Muscle layer of colon (tissue), 2 donors: ENCODE data around the gene LCN9.

Source experiments
- H3K27ac ChIP-seq: one replicate; pipeline ENCODE4 v1.7.0; 2013; ENCODE audit warnings: low read depth, mild to moderate bottlenecking, low read length, moderate library complexity
- H3K27me3 ChIP-seq, 2 donors: one replicate each; pipeline ENCODE4 v1.7.0; 2013; ENCODE audit warnings: low read length in 2 of 2, mild to moderate bottlenecking in 2 of 2; ENCODE audit not compliant: insufficient read depth in 2 of 2, control insufficient read depth in 1 of 2
- H3K36me3 ChIP-seq: one replicate; pipeline ENCODE4 v1.7.0; 2013; ENCODE audit warnings: mild to moderate bottlenecking, low read length; ENCODE audit not compliant: insufficient read depth
- H3K4me1 ChIP-seq: one replicate; pipeline ENCODE4 v1.7.0; 2013; ENCODE audit warnings: mild to moderate bottlenecking, low read length; ENCODE audit not compliant: insufficient read depth
- H3K4me3 ChIP-seq, 2 donors: one replicate each; pipeline ENCODE4 v1.7.0; 2013; ENCODE audit warnings: low read length in 2 of 2, low read depth in 1 of 2, mild to moderate bottlenecking in 1 of 2, moderate library complexity in 1 of 2
- H3K9ac ChIP-seq: one replicate; pipeline ENCODE4 v1.7.0; 2013; ENCODE audit warnings: low read length
- H3K9me3 ChIP-seq: one replicate; pipeline ENCODE4 v1.7.0; 2013; ENCODE audit warnings: mild to moderate bottlenecking, low read length
- donor health status: abdominal sarcoma.
- donor health status: Adenocarcinoma of cecum.

LCN9 gene

DNA sequence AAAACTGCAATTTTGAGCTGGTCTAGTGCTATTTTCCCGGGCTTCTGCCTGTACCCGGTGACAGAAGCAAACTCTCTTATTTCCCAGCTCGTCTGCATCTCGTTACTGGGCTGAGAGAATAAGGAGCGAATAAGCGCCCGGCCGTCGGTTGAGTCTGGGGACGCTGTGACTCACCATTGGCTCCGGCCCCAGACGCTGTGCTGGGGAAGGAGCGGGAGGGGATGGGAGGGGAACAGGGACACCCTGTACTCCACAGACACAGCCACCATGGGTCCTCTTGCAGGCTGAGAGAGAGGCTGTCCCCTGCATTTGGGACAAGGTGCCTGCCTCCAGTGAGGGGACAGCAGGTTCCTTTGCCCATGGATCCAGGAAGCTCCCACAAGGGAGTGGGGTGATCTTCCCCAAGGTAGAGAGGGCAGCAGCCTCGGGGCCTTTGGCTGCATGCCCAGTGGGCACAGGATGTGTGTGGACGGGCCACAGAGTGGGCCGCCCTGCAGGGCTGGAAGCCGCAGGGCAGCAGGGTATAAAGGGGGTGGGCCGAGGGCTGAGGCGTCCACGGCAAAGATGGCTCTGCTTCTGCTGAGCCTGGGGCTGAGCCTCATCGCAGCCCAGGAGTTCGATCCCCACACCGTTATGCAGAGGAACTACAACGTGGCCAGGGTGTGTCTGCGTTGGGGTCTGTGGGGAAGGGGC lies at the start of gene LCN9:
Gene LCN9 (plus strand): TSS at position 552 of the 693 bp plus-strand sequence. CDS start 13 bp downstream, at position 565.
- Histone ChIP-seq H3K4me1 (no peaks in the 10 kb centered on the region), H3K9me3 (no peaks in the 10 kb centered on the region), H3K9ac (no peak within 1 kb of the TSS), H3K4me3 (no peak within 1 kb of the TSS), H3K36me3 (no peaks in the 10 kb centered on the region), H3K27me3 (no peaks in the 10 kb centered on the region), H3K27ac (no peak within 1 kb of the TSS)

DNA sequence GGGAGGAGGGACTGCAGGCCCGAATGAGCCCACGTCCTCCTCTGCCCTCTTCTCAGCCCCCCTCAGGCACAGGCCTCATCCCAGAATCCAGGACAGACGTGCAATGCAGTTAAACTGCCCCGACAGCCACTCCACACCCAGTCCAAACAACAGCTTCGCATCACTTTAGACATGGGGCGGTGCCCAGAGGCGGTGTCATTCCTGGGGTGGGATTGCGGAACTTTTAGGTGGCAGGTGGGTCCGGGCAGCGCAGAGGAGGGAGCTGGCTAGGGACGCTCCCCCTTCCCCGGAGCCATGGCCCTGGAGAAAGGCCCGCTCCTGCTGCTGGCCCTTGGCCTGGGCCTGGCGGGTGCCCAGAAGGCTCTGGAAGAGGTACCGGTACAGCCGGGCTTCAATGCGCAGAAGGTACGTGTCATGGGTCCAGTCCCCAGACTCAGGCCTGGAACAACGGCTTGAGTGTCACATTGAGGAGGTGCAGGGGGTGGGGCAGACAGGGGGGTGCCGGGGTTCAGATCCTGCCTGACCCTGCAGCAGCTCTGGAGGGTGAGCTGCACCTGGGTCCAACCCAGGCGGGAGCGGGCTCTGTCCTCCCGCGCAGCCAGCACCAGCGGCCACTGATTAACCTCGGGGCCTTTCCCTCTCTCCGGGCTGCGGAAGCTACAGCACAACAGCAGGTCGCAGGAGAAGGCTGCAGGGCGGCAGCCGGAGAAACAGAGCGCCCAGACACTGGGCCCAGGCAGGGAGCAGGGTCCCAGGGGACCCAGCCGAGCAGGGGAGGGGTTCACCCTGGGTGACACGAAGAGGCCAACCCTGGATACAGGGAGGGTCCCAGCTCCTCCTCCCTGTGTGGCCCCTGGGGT lies 48.9 kb upstream of the LCN9 start:
- H3K27ac ChIP-seq = no peak overlapping the region
- no peaks in the 10 kb centered on the region for H3K4me1 ChIP-seq
- no peaks in the 10 kb centered on the region for H3K9me3 ChIP-seq
- no peak overlapping the region for H3K4me3 ChIP-seq
- no peak overlapping the region for H3K9ac ChIP-seq
- peaks cover 0 to 13% of the 10 kb centered on the region in 2 donors for H3K27me3 ChIP-seq
- H3K36me3 ChIP-seq = no peaks in the 10 kb centered on the region

GRCh38 chr9:135614821-135615665 lies 48.1 kb upstream of the LCN9 start:
- H3K36me3 ChIP-seq = no peaks in the 10 kb centered on the region

GRCh38 chr9:135615666-135616618 lies 47.2 kb upstream of the LCN9 start:
- Histone ChIP-seq H3K27me3 (peaks cover 0 to 9% of the 10 kb centered on the region in 2 donors), H3K36me3 (no peaks in the 10 kb centered on the region), H3K4me3 (no peak overlapping the region), H3K27ac (no peak overlapping the region), H3K9ac (no peak overlapping the region), H3K9me3 (no peaks in the 10 kb centered on the region), H3K4me1 (no peaks in the 10 kb centered on the region)

More at GRCh38 chr9:135614821-135615665, 48.1 kb upstream of the LCN9 start:
- H3K9ac ChIP-seq = no peak overlapping the region
- H3K27me3 ChIP-seq = peaks cover 0 to 9% of the 10 kb centered on the region in 2 donors
- no peaks in the 10 kb centered on the region for H3K4me1 ChIP-seq
- H3K9me3 ChIP-seq = no peaks in the 10 kb centered on the region
- no peak overlapping the region for H3K4me3 ChIP-seq
- H3K27ac ChIP-seq = no peak overlapping the region

DNA sequence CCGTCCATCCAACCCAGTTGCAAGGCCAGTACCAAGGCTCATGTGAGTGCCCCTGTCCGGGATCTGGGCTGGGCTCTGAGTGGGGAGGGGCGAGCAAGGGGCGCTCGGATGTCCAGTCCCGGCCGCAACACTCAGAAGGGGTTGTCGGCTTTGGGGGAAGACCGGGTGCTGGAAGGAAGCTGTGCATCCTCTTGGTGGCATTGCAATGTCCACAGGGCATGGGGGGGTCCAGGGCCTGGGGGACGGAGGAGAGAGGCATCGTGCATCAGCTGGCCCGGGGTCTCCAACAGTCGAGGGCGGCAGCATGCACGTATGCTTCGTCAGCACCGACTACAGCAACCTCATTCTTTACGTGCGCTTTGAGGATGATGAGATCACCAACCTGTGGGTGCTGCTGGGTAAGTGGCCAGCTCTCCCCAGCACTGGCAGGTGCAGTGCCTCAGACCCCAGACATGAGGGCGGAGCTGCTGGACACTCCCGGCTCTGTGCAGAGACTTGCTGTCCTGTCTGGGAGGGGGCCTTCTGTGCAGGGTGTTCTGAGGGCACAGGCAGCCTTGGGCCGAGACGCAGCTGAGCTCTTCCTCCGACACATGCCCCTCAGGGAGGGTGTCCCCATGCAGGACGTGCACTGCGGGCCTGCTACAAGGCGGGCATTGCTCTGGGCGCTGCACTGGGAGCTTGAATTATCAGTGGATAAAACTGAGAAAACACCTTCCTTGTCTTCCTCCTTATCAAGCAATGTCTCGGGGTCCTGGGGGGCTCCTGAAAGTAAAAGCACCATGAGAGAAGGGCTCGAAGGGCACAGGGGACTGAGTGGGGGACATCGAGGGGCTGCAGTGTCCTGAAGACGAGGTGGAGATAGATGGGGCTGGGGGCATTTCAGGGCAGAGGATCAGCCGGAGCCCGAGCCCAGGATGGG lies 46.2 kb upstream of the LCN9 start:
- no peaks in the 10 kb centered on the region for H3K9me3 ChIP-seq
- H3K9ac ChIP-seq = no peak overlapping the region
- H3K36me3 ChIP-seq = no peaks in the 10 kb centered on the region
- no peaks in the 10 kb centered on the region for H3K4me1 ChIP-seq
- H3K27ac ChIP-seq = no peak overlapping the region
- peaks cover 0 to 9% of the 10 kb centered on the region in 2 donors for H3K27me3 ChIP-seq
- H3K4me3 ChIP-seq = no peak overlapping the region

DNA sequence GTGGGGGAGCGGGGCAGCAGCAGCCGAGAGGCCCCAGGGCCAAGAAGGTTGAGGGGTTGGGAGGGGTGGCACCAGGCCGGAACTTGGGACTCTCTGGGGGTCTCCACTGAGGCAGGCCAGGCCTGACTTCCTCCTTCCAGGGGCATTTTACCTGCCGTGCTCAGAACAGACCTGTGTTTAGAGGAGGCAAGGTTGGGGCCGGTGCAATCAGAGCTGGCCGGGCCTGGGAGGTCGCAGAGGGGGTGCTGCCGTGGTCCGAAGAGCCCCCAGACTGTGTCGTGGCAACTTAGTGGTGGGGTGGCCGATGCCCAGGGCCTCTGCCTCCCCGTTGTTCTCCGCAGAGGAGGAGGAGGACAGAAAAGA lies 45.6 kb upstream of the LCN9 start:
- H3K27me3 ChIP-seq = peaks cover 0 to 9% of the 10 kb centered on the region in 2 donors
- H3K9me3 ChIP-seq = no peaks in the 10 kb centered on the region
- H3K4me3 ChIP-seq = no peak overlapping the region
- H3K4me1 ChIP-seq = no peaks in the 10 kb centered on the region
- no peaks in the 10 kb centered on the region for H3K36me3 ChIP-seq
- H3K9ac ChIP-seq = no peak overlapping the region
- H3K27ac ChIP-seq = no peak overlapping the region

- Histone ChIP-seq H3K27me3 (peaks cover 0 to 9% of the 10 kb centered on the region in 2 donors), H3K9me3 (no peaks in the 10 kb centered on the region), H3K36me3 (no peaks in the 10 kb centered on the region), H3K27ac (no peak overlapping the region), H3K4me3 (no peak overlapping the region), H3K4me1 (no peaks in the 10 kb centered on the region), H3K9ac (no peak overlapping the region)
These were observed 45.1 kb upstream of the LCN9 start for GRCh38 chr9:135617991-135618411.

DNA sequence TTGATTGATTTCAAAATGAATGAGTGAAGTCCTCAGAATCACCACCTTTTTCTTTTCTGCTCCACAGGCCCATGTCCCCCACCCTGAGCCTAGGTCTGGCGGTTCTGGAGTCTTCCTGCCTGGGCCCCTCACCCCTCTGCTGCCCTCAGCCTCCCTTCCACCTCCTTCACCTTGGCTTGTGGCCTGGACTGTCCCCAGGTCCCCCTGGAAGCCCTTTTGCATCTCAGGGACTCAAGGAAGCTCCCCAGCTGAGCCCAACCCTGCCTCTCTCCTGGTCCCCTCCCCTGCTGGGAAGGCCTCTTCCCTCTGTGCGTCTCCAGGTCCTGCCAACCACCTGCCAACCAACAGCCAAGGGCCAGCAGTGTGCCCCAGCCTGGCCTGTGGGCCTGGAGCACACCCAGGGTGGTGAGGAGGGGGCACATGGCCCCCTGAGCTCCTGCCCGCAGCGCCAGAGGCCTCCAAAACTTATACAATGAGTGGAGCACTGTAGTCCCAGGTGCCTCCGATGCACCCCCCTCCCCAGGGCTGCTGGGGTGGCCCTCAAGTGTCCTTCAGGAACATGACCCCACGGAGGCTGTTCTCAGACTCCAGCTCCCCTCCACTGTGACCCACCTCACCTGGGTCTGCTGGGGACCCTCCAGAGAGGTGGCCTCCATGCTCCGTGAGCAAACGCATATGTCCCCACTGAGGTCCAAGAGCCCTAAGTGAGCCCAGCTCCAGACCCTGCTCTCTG lies 44.1 kb upstream of the LCN9 start:
- H3K4me3 ChIP-seq = no peak overlapping the region
- no peaks in the 10 kb centered on the region for H3K36me3 ChIP-seq
- no peaks in the 10 kb centered on the region for H3K9me3 ChIP-seq
- peaks cover 0 to 9% of the 10 kb centered on the region in 2 donors for H3K27me3 ChIP-seq
- H3K27ac ChIP-seq = no peak overlapping the region
- no peak overlapping the region for H3K9ac ChIP-seq
- H3K4me1 ChIP-seq = no peaks in the 10 kb centered on the region

DNA sequence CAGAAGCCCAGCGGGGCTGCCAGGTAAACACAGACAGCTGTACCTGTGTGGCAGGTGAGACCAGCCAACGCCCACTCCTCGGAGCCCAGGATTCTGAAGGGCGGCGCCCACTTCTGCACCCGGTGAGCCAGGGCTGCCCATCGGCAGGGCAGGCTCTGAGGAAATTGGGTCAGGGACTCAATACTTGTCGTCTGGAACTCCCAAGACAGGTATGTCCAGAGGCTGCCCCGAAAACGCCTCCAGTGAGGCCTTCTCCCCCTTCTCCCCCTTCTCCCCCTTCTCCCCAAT lies 43.6 kb upstream of the LCN9 start:
- Histone ChIP-seq H3K9me3 (no peaks in the 10 kb centered on the region), H3K4me3 (no peak overlapping the region), H3K9ac (no peak overlapping the region), H3K27ac (no peak overlapping the region), H3K36me3 (no peaks in the 10 kb centered on the region), H3K27me3 (peaks cover 0 to 8% of the 10 kb centered on the region in 2 donors), H3K4me1 (no peaks in the 10 kb centered on the region)
